Stimulated activated CD8-positive, alpha-beta memory T cell treated with anti-CD3 and anti-CD28 coated beads, Interleukin-12 subunit alpha, Interleukin-12 subunit beta, amount 100 ng/mL, for 24 hours (primary cell): ENCODE results near the gene KRT79.

Source experiments
- DNase-seq: peaks from one replicate; pipeline ENCODE4 v3.0.0-alpha.2; 2020; ENCODE audit errors: extremely low read depth

Gene KRT79

DNA sequence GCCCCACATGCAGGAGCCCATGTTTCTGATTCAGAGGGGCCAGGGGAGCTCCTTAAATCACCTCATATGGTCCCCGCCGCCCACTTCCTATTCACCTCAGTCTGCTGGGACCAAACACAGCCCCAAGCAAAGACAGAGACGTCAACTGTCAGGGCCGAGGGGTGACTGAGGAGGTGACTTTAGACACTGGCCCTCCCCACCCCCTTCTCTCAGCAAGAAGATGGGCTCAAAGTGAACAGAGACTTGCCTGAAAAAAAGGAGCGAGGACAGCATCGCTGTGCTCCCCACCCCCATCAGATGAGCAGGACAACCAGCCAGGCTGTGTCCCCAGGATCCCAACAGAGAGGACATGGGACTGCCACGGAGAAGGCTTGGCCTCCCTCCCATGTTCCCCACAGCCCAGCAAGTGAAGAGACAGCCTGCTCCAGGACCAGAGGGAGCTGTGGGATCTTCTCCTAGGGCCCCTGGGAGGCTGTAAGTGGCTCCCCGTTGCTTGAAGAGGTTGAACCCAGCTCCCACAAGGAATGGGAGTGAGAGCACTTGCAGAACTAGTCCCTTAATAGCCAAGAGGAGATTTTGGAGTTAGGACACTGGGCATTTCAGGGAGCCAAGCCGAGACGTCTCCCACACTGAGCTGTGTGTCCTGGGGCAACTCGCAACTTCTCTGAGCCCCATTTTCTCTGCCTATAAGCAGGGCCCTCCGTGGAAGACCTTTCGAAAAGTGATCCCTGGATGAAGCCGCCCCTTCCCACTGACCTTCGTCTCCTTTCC lies 1.3 kb upstream of the KRT79 start:
- DNase-seq: no peak

DNA sequence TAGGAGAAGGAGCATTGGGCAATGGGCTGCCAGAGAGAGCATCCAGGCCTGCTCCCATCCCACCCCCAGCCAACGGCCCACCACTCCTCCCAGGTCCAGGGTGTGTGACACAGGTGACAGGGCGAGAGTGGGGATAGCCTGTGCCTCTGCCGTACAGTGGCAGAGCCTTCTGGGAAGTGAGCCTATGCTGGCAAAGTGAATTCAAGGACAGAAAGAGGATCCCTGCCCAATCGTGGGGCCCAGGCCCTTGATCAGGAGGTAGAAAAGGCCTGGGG lies 553 bp upstream of the KRT79 start:
- no peak for DNase-seq

DNA sequence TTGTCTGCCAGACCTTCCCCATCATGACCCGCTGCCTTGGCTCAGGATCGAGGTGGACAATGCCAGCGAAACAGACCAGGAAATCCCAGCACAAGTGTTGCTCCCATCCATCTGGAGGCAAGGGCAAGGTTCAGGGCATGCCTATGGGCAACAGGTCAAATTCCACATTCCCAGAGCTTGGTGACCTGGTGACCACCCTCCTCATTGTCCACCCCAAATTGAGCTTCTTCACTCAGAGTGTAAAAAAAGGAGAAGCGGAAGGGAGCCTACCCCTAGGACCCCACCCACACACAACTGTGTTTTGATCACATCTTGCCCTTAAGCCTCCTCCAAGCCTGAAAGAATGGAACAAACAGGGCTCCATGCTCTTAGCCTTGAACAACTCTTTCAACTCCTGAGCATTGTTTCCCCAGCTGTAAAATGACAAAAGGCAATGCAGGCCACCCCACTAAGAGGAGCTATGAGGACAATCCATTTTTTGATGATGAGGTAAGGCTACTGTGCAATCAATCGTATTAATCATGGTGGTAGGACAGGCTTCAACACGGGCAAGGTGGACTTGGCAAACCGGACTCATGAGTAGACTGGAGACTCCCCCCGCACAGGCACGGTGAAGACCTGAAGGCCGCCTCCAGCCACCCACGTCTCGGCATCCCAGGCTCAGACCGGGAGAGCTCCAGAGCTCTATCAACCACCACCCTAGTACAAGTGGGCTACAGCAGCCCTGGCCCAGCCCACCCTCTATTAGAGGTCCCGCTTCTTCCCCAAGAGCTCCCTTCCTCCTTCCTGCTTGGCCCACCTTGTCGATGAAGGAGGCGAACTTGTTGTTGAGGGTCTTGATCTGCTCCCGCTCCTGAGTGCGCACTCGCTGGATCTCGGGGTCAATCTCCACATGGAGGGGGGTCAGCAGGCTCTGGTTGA lies 866 bp downstream of the KRT79 start:
- no peak for DNase-seq

DNA sequence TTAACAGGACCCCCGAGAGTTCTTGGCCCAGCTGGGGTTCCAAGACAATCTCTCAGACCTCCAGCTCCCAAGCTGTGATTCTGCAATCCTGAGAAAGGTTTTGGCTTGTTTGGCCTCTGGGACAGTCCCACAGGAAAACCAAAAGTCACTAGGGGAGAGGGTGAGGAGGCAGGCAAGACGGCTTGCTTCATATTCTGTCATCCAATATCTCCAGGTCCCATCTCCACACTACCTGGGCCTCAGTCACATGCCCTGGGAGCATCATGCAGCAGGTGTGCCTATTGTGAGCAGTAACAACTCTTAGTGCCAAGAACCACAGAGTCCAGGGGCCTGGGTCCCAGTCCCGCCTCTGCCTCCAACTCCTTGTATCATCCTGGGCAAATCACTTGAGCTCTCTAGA lies 1.7 kb downstream of the KRT79 start:
- DNase-seq: no peak

DNA sequence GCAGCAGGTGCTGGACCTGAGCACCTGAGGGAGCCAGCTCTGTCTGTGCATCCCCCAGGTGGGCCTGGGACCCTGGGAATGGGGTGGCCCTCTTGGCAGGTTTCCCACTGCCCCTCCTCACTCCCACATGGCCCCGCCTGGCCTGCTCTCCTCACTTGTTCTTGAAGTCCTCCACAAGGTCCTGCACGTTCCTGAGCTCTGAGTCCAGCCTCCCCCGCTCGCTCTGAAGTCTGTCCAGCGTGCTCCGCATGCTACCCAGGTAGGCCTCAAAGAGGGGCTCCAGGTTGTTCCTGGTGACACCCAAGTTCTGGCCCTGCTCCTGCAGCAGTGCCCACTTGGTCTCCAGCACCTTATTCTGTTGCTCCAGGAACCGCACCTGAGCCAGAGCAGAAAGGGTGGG lies 2.9 kb downstream of the KRT79 start:
- no peak for DNase-seq

DNA sequence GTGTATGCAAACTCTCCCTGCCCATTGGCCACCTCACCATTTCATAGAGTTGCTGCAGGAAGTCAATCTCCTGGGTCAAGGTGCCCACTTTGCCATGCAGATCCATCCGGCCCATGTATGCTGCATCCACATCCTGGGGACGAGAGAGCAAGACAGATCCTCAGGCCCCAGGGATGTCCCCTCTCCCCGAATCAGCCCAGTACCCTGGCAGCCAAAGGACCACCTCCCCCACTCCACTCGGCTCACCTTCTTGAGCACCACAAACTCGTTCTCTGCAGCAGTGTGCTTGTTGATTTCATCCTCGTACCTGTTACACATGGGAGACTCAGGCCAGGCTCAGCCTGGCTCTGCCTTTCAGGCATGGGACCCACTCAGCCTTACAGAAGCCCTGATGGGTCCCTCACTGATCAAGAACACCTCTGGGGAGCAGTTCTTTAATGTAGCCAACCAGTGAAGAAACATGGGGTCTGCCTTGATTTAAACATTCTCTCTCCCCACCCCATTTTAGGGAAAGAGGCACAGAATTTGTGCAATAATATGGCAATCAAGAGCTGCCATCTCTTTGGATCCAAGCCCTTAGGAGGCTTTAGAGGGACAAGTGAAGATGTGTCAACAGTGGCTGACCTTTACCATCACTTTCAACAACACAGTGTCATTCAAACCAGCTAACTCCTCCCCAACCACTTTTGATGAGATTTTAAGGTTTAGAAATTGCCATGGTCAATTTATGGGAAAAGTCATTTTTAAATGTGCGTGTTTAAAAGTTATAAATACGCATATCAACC lies 3.9 kb downstream of the KRT79 start:
- no peak for DNase-seq

DNA sequence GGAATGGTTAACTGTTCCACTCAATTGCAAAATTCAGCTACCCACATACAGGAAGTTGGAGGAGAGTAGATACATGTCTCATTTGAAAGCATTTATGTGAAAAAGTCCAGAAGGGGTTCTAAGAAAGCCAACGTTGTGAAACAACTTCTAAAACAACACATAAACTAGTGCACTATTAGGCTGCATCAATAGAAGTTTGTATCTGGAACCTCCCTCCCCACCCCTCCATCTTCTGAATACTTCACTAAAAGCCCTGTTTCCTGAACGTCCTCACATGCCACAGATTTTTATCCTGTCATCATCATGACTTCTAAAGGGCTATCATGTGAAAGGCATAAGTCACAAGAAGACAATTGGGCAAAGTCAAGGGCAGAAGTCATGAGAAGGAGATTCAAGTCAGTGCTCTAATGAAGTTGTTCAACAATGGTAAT lies 5.5 kb downstream of the KRT79 start:
- no peak for DNase-seq

DNA sequence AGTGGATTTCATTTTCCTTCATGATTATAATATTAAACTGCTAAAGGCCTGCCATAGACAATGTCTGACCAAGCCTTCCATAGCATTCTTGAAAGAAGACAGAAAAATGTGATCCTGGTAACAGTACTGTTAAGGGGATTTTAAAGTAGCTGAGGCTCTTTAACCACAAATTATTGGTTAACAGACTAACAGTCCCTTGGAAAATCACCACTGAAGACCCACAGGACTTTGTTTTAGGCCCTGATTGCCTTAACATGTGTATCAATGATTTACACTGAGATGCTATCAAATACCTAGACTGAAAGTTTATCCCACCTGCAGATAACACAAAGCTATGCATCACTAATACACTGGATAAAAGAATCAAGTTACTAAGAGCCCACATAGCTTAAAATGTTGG lies 6.0 kb downstream of the KRT79 start:
- DNase-seq: no peak

DNA sequence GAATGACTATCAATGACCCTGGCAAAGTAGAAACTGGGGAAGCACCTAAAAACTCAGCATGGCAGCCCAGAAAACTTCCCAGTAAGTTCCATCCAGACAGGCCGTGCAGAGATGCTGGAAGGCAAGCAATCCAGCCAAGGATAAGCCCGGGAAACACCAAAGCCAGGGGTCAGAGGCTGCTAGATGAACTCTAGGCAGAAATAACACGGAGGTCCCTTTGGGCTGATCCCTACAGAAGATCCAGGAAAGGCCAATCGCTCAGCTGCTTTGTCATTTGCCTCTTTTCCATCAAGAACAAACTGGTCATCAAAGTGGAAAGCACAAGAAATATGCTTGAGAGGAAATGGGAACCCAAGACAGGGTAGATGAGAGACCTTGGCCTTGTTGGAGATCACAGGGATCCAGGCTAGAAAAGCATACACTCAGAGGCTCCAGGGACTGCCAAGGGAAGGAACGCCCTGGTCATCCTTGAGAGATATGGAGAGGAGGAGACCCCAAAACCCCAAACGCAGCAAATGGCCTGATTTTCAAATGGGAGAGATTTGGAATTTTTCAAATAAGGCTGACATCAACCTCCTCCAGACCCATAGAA lies 6.5 kb downstream of the KRT79 start:
- DNase-seq: no peak

DNA sequence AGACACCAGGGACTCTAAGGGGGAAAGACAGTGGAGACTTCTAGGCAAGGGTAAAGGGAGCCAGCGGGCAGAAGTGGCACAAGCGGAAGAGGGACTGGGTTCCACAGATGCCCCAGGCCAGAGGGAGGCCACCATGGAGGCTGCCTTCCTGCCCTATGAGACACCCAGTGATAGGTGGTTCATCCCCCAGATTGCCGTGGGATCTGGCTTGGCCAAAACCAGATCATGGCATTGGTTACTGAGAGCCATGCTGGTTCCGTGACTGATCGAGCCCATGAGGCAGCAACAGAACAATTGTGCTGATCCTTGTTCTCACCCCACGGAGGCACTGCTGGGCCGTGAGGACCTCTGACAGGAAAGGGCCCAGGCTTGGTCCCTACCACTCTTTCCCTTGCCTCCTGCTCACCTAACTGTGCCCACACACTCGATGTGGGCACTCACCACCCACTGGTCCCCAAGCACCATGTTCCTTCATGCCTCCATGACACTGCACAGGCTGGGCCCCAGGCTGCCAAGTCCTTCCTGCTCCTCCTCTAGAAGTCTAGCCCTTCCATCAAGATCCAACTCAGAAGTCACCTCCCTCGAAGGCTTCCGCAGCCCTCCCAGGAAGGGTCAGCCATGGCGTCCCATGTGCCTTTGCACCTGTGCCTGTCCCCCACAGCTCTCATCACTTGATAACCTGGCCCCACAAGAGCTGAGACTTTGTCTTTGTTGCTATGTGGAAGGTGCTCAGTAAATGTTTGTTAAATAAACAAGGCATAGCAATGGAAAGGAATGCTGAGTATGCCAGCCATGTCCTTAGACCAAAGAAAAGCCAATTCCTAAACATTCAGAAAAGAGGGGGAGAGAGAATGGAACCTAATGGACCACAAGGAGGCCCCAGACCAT lies 7.3 kb downstream of the KRT79 start:
- DNase-seq: no peak

DNA sequence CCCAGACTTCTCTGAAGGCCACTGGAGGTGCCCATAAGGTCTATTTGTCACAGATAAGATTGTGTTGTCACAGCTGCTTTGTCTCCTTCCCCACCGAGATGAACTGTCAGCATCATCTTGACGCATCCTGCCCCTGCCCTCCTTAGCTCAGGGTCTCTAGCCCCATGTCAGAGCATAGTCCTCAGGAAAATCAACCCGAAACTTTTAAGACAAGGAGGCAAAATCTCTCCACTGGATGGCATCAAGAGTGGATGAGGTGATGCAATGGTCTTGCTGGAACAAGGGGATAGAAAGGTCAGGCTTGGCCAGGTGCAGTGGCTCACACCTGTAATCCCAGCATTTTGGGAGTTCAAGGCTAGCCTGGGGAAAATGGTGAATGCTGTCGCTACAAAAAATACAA lies 8.2 kb downstream of the KRT79 start:
- DNase-seq: no peak

DNA sequence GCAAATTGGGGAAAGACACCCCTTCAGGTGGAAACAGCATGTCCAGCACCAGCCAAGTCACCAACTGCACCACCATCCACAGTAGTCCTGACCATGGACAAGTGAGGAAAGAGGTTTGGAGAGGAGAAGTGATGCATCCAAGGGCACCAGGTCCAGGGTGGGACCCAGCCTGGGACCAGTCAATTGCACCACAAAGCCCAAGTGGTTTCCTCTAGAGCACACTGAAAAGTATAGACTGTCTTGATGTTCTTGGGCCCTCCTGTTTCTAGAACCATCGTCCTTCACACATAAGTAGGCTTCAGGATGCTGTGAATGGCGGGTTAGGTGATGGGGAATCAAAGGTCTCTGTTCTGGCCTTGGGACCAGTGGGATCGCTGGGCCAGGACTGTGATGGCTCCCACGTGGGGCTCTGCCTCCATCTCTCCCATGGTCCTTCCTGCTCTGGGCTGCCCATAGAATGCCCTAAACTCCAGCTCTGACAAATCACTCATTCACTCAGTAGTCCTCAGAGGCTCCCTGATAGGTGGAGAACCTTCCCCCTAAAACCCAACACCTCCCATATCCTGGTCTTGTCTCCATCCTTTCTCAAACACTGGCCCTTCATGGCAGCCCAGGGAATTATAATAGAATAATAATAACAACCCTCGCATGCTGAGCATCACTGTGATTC lies 9.2 kb downstream of the KRT79 start:
- no peak for DNase-seq

DNA sequence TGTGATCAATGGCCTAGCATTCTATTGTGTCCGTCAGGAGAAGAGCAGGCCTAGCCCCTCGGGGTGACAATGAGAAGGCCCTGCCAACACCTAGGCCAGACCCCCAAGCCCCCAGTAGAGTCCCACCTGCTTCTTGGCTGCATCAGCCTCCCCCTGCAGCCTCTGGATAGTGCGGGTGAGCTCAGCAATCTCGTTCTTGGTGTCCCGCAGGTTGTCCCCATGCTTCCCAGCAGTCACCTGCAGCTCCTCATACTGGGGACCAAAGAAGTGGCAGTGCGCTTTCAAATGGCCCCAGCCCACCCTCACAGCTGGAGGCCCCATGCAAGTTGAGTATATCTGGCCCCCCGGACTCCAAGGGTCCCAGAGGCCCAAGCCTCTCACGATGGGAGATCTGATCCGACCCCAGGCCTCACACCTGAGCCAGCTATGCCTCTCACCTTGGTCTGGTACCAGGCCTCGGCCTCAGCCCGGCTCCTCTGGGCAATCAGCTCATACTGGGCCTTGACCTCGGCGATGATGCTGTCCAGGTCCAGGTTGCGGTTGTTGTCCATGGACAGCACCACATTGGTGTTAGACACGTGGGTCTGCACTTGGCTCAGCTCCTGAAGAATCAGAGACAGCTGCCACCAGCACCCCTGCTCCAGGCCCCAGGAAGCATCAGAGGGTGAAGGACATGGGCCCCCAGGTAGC lies 10.2 kb downstream of the KRT79 start:
- DNase-seq: no peak

DNA sequence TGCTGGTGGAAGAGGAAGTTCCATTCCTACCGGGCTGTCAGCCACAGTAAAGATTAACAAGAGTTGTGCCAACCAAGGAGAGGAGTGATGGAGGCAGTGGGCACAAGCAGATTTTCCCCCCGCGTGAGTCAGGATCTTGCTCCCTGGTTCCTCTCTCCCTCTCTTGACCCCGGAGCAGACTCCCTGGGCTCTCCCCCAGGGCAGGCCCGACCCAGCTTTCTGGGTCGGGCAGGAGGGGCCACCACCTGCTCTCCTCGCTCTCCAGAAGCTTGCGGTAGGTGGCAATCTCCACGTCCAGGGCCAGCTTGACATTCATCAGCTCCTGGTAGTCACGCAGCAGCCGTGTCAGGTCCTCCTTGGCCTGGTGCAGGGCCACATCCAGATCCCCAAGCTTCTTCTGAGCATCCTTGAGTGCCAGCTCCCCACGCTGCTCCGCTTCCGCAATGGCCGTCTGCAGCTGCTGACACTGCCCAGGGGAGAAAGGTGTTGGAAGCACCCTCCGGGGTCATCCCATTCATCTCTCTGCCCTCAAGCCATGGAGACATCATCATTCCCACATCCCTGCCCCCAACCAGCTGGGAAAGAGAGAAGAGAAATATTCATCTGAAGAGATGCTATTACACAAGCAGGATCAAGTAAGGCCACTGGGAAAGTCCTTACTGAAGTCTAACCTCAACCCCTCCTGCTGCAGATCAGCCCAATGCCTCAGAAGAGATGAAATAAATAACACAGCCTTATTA lies 11.2 kb downstream of the KRT79 start:
- DNase-seq: no peak

DNA sequence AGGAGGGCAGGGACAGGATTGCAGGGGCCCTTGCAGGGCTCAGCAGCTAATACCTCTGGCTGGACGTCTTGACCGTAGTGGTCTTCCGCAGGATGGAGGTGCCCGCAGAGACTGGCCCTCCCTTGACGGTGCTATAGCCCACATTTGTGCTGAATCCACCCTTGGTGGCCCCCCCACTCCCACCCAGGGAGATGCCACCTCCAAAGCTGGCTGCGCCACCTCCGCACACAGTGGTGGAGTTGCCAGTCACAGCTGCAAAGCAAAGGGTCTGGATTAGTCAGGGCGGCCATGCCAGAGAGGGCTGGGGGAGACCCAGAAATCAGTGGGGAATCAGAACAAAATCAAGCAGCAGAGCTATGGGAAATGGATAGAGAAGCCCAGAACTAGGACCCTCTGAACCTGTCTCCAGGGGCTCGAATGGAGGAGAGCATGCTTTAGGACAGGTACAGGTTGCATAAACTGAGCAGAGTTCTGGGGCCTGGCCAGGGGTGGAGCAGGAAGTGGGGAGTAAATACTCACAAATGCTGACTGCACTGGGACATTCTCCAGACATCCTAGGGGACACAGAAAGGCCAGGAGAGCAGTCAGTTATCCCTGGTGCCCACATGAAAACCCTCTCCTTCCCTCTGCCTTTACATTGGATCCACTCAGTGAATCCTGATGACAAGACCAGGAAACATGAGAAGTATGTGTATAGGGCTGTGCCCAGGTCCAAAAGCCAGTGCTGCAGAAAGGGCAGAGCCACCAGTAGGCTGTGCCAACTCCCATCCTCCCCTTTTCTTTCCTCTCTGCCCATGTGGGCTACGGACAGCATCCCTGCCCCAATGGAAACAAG lies 12.1 kb downstream of the KRT79 start:
- DNase-seq: no peak

DNA sequence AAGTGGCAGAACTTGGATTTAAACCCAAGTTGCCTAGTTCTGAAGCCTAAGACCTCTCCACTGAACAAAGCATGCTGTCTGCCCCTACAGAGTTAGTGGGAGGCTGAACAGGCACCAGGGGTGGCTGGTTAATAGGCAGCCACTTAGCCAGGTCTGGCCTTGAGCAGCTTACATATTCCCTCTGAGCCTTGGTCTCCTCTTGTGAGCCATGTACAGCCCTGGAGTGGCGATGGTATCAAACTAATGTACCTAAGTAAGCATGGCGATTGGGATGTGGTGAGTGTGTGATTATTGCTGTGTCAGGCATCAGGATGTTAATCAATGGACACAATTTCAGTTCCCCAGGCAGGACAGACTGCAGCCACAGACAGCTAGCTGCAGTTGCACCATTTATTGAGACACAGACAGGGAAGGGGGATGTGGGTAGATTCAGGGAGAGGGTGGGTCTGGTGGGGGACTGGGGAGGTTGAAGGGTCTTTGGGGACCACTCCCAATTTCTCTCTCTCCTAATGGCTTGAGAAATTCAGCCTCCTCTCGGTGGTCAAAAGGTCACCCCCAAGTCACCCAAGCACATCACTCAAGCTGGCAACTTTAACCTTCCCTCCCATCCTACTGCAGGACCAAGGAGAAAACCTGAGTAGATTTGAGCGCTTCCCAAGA lies 12.9 kb downstream of the KRT79 start:
- no peak for DNase-seq

DNA sequence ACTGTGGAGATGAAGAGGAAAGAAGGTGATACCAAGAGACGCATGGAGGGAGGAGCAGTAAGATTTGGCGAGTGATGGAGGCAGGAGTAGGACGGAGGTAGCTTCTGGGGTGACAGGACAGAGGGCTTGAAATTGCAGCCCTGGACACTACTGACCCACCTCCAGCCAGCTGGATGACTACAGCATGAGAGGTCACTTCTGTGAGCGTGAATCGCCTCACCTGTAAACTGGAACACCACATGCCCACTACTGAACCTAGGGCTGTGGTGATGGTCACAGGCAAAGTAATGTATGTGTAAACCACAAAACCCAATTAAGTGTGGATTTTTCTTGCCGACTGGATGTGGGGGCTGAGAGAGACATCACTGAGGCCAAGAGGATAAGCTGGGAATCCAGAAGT lies 13.6 kb downstream of the KRT79 start:
- no peak for DNase-seq
